Loucy (cell line): ENCODE data around the gene ZNF782.

Source experiments
- H2AFZ ChIP-seq: fragments of 200-600 bp; sonication (generic); 2 replicates; pipeline ENCODE4 v1.6.0; 2016; ENCODE audit warnings: antibody characterized with exemption, mild to moderate bottlenecking, low read length, moderate library complexity
- H3F3A ChIP-seq: fragments of 200-600 bp; 2 replicates; pipeline ENCODE4 v1.6.0; 2016; ENCODE audit warnings: antibody characterized with exemption, low read depth, mild to moderate bottlenecking
- H3K27me3 ChIP-seq: fragments of 200-600 bp; sonication (generic); 2 replicates; pipeline ENCODE4 v1.6.1; 2014; ENCODE audit warnings: low read length, mild to moderate bottlenecking; ENCODE audit not compliant: insufficient read depth, poor library complexity, severe bottlenecking
- H3K36me3 ChIP-seq: fragments of 200-600 bp; sonication (generic); 2 replicates; pipeline ENCODE4 v1.6.1; 2016; ENCODE audit warnings: low read length; ENCODE audit not compliant: insufficient read depth
- H3K4me1 ChIP-seq: fragments of 200-600 bp; sonication (generic); 2 replicates; pipeline ENCODE4 v1.5.1; 2014; ENCODE audit warnings: low read length, mild to moderate bottlenecking; ENCODE audit not compliant: insufficient read depth, poor library complexity, severe bottlenecking
- H3K4me2 ChIP-seq: fragments of 200-600 bp; sonication (generic); 2 replicates; pipeline ENCODE4 v1.6.0; 2014; ENCODE audit warnings: antibody characterized with exemption, low read length, low read depth, mild to moderate bottlenecking; ENCODE audit not compliant: poor library complexity, severe bottlenecking
- H3K4me3 ChIP-seq: fragments of 200-600 bp; sonication (generic); 2 replicates; pipeline ENCODE4 v1.5.1; 2014; ENCODE audit warnings: low read length, mild to moderate bottlenecking, mixed read lengths; ENCODE audit not compliant: poor library complexity, severe bottlenecking
- H3K79me2 ChIP-seq: fragments of 200-600 bp; sonication (generic); 2 replicates; pipeline ENCODE4 v1.6.1; 2014; ENCODE audit warnings: low read length; ENCODE audit not compliant: insufficient read depth
- H3K9ac ChIP-seq: fragments of 200-600 bp; sonication (generic); 2 replicates; pipeline ENCODE4 v1.6.0; 2014; ENCODE audit warnings: mild to moderate bottlenecking, low read depth, low read length, moderate library complexity; ENCODE audit not compliant: poor library complexity, severe bottlenecking
- H3K9me2 ChIP-seq: fragments of 200-600 bp; sonication (generic); replicated peaks from 2 replicates; pipeline ENCODE4 v1.6.1; 2016; ENCODE audit warnings: low read depth, low read length, mixed read lengths
- H3K9me3 ChIP-seq: fragments of 200-600 bp; sonication (generic); 2 replicates; pipeline ENCODE4 v1.6.1; 2014; ENCODE audit warnings: mild to moderate bottlenecking, antibody characterized with exemption, low read length, low read depth; ENCODE audit not compliant: insufficient read depth
- H4K20me1 ChIP-seq: fragments of 200-600 bp; sonication (generic); 2 replicates; pipeline ENCODE4 v1.6.0; 2014; ENCODE audit warnings: antibody characterized with exemption, low read length, mild to moderate bottlenecking; ENCODE audit not compliant: insufficient read depth, poor library complexity, severe bottlenecking
- CTCF ChIP-seq: fragments of 200-600 bp; sonication (generic); conservative IDR thresholded peaks from 2 replicates; pipeline ENCODE4 v1.5.1; 2014; ENCODE audit warnings: mild to moderate bottlenecking, antibody characterized with exemption, low read length
- EZH2phosphoT487 ChIP-seq: fragments of 200-600 bp; IDR thresholded peaks from 2 replicates; pipeline ENCODE4 v1.6.1; 2018; ENCODE audit warnings: antibody characterized with exemption, mild to moderate bottlenecking, moderate library complexity, borderline replicate concordance

ZNF782 gene

GRCh38 chr9:96874947-96875460, 20.7 kb upstream of the ZNF782 start:
- Histone ChIP-seq H3K4me2 (no peak overlapping the region), H4K20me1 (no peaks in the 10 kb centered on the region), H3K4me3 (no peak overlapping the region), H3K79me2 (no peaks in the 10 kb centered on the region), H3K9me3 (no peaks in the 10 kb centered on the region), H3K27me3 (no peaks in the 10 kb centered on the region), H3K9ac (no peak overlapping the region), H3F3A (no peaks in the 10 kb centered on the region), H3K4me1 (peaks cover 3% of the 10 kb centered on the region), H3K36me3 (no peaks in the 10 kb centered on the region), H2AFZ (no peak overlapping the region), H3K9me2 (no peaks in the 10 kb centered on the region)
- TF ChIP-seq EZH2phosphoT487 = no peak

DNA sequence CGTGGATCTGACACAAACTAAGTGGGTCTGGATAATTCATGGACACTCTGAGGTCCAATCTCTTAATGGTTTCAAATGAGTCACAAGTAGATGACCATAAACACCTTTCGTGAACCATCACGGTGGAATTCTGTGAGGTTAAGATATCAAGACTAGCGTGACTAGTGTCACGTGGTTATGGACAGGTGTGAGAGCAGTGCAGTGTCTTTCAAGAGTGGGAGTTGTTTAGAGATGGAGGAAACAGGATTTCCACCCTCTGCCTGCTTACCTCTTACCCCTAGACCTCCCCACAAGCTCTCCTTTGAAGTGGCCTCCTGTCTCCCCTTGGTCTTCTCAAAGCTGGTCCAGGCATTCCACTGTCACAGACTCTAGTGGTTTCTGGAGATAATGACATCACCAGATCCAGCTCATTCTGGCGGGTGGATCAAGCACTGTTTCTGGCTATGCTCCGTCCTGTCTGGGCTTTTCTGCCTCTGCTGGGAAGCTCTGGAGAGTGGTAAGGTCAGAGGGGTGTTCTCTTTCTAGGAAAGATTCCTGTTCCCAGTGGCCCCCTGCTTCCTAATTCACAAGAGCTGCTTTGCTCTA, 20.0 kb upstream of the ZNF782 start:
- no peak overlapping the region for H3K9ac ChIP-seq
- no peaks in the 10 kb centered on the region for H3F3A ChIP-seq
- no peak overlapping the region for H3K4me2 ChIP-seq
- peaks cover 8% of the 10 kb centered on the region for H3K4me1 ChIP-seq
- H3K27me3 ChIP-seq = no peaks in the 10 kb centered on the region
- no peaks in the 10 kb centered on the region for H3K9me3 ChIP-seq
- H3K4me3 ChIP-seq = no peak overlapping the region
- TF ChIP-seq CTCF (no peak), EZH2phosphoT487 (no peak)
- H2AFZ ChIP-seq = no peak overlapping the region
- no peaks in the 10 kb centered on the region for H3K9me2 ChIP-seq
- H3K36me3 ChIP-seq = no peaks in the 10 kb centered on the region
- no peaks in the 10 kb centered on the region for H4K20me1 ChIP-seq
- H3K79me2 ChIP-seq = no peaks in the 10 kb centered on the region

GRCh38 chr9:96871176-96871575, 16.9 kb upstream of the ZNF782 start:
- peaks cover 8% of the 10 kb centered on the region for H3K4me1 ChIP-seq
- H3K9me2 ChIP-seq = no peaks in the 10 kb centered on the region
- no peaks in the 10 kb centered on the region for H3K9me3 ChIP-seq
- H3F3A ChIP-seq = no peaks in the 10 kb centered on the region
- H3K79me2 ChIP-seq = no peaks in the 10 kb centered on the region
- no peaks in the 10 kb centered on the region for H3K36me3 ChIP-seq
- no peak overlapping the region for H3K4me2 ChIP-seq
- no peaks in the 10 kb centered on the region for H3K27me3 ChIP-seq
- H3K4me3 ChIP-seq = no peak overlapping the region
- H3K9ac ChIP-seq = no peak overlapping the region
- no peak overlapping the region for H2AFZ ChIP-seq
- TF ChIP-seq EZH2phosphoT487 (no peak), CTCF (no peak)
- H4K20me1 ChIP-seq = no peaks in the 10 kb centered on the region

- H2AFZ ChIP-seq = no peak overlapping the region
- H3K9me2 ChIP-seq = no peaks in the 10 kb centered on the region
- no peaks in the 10 kb centered on the region for H3F3A ChIP-seq
- no peak overlapping the region for H3K4me2 ChIP-seq
- H4K20me1 ChIP-seq = no peaks in the 10 kb centered on the region
- H3K9ac ChIP-seq = no peak overlapping the region
- H3K27me3 ChIP-seq = no peaks in the 10 kb centered on the region
- TF ChIP-seq EZH2phosphoT487 = no peak
- TF ChIP-seq CTCF = no peak
- H3K4me3 ChIP-seq = no peak overlapping the region
- no peaks in the 10 kb centered on the region for H3K79me2 ChIP-seq
- no peaks in the 10 kb centered on the region for H3K36me3 ChIP-seq
- H3K4me1 ChIP-seq = peaks cover 8% of the 10 kb centered on the region
- H3K9me3 ChIP-seq = no peaks in the 10 kb centered on the region
These were observed 14.4 kb upstream of the ZNF782 start for GRCh38 chr9:96868709-96869108.
